Measurements from ENCODE around the gene BCL2L12.

Gene BCL2L12

GRCh38 chr19:49677231-49677900 lies 11.6 kb downstream of the BCL2L12 start, which contains the start of gene PRMT1 (continued):
- TF ChIP-seq, protein P1, sequence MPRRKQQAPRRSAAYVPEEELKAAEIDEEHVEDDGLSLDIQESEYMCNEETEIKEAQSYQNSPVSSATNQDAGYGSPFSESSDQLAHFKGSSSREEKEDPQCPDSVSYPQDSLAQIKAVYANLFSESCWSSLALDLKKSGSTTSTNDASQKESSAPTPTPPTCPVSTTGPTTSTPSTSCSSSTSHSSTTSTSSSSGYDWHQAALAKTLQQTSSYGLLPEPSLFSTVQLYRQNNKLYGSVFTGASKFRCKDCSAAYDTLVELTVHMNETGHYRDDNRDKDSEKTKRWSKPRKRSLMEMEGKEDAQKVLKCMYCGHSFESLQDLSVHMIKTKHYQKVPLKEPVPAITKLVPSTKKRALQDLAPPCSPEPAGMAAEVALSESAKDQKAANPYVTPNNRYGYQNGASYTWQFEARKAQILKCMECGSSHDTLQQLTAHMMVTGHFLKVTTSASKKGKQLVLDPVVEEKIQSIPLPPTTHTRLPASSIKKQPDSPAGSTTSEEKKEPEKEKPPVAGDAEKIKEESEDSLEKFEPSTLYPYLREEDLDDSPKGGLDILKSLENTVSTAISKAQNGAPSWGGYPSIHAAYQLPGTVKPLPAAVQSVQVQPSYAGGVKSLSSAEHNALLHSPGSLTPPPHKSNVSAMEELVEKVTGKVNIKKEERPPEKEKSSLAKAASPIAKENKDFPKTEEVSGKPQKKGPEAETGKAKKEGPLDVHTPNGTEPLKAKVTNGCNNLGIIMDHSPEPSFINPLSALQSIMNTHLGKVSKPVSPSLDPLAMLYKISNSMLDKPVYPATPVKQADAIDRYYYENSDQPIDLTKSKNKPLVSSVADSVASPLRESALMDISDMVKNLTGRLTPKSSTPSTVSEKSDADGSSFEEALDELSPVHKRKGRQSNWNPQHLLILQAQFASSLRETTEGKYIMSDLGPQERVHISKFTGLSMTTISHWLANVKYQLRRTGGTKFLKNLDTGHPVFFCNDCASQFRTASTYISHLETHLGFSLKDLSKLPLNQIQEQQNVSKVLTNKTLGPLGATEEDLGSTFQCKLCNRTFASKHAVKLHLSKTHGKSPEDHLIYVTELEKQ (tag by site-specific recombination; IDR thresholded peaks at IDR 0.05; ENCODE audit: borderline replicate concordance): peak; percentile 56; the same call in 1 of the 2 replicates
- TF ChIP-seq ZNF555 (tag by site-specific recombination; conservative IDR thresholded peaks at IDR 0.05) (no peak), ZNF132 (tag by site-specific recombination; IDR thresholded peaks at IDR 0.05; ENCODE audit: borderline replicate concordance) (no peak), BCL6B (tag by site-specific recombination; IDR thresholded peaks at IDR 0.05) (no peak), ZNF26 (tag by site-specific recombination; IDR thresholded peaks at IDR 0.05) (no peak), ZNF585B (tag by site-specific recombination; IDR thresholded peaks at IDR 0.05) (no peak), YY2 (tag by site-specific recombination; IDR thresholded peaks at IDR 0.05) (peak; percentile 97), GLIS1 (tag by site-specific recombination; IDR thresholded peaks at IDR 0.05) (peak; percentile 86), ZNF558 (tag by site-specific recombination; IDR thresholded peaks at IDR 0.05) (no peak), ZNF37A (tag by site-specific recombination; IDR thresholded peaks at IDR 0.05) (no peak), ZNF785 (tag by site-specific recombination; IDR thresholded peaks at IDR 0.05) (peak; percentile 65; the same call in 1 of the 2 replicates), ZNF23 (tag by site-specific recombination; IDR thresholded peaks at IDR 0.05; ENCODE audit: borderline replicate concordance) (no peak), ZNF202 (tag by site-specific recombination; IDR thresholded peaks at IDR 0.05; ENCODE audit: borderline replicate concordance) (no peak), ZNF248 (tag by site-specific recombination; IDR thresholded peaks at IDR 0.05) (no peak), SALL2 (tag by site-specific recombination; IDR thresholded peaks at IDR 0.05; ENCODE audit: borderline replicate concordance) (no peak), ZNF19 (tag by site-specific recombination; IDR thresholded peaks at IDR 0.05; ENCODE audit: low read depth) (no peak), ZNF214 (tag by site-specific recombination; IDR thresholded peaks at IDR 0.05; ENCODE audit: borderline replicate concordance) (no peak), GLI4 (tag by site-specific recombination; IDR thresholded peaks at IDR 0.05) (no peak), ZSCAN18 (tag by site-specific recombination; IDR thresholded peaks at IDR 0.05) (0 out of 2 replicates have a peak, but pooled peaks have one; percentile 44), ZNF391 (tag by site-specific recombination; IDR thresholded peaks at IDR 0.05; ENCODE audit: borderline replicate concordance, low read depth) (no peak; the same call in 1 of the 2 replicates)
- TF ChIP-seq, protein P2, sequence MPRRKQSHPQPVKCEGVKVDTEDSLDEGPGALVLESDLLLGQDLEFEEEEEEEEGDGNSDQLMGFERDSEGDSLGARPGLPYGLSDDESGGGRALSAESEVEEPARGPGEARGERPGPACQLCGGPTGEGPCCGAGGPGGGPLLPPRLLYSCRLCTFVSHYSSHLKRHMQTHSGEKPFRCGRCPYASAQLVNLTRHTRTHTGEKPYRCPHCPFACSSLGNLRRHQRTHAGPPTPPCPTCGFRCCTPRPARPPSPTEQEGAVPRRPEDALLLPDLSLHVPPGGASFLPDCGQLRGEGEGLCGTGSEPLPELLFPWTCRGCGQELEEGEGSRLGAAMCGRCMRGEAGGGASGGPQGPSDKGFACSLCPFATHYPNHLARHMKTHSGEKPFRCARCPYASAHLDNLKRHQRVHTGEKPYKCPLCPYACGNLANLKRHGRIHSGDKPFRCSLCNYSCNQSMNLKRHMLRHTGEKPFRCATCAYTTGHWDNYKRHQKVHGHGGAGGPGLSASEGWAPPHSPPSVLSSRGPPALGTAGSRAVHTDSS (tag by site-specific recombination; IDR thresholded peaks at IDR 0.05): no peak
- TF ChIP-seq, protein P3, sequence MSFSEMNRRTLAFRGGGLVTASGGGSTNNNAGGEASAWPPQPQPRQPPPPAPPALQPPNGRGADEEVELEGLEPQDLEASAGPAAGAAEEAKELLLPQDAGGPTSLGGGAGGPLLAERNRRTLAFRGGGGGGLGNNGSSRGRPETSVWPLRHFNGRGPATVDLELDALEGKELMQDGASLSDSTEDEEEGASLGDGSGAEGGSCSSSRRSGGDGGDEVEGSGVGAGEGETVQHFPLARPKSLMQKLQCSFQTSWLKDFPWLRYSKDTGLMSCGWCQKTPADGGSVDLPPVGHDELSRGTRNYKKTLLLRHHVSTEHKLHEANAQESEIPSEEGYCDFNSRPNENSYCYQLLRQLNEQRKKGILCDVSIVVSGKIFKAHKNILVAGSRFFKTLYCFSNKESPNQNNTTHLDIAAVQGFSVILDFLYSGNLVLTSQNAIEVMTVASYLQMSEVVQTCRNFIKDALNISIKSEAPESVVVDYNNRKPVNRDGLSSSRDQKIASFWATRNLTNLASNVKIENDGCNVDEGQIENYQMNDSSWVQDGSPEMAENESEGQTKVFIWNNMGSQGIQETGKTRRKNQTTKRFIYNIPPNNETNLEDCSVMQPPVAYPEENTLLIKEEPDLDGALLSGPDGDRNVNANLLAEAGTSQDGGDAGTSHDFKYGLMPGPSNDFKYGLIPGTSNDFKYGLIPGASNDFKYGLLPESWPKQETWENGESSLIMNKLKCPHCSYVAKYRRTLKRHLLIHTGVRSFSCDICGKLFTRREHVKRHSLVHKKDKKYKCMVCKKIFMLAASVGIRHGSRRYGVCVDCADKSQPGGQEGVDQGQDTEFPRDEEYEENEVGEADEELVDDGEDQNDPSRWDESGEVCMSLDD (tag by site-specific recombination; IDR thresholded peaks at IDR 0.05): peak; percentile 98
- TF ChIP-seq, protein P4, sequence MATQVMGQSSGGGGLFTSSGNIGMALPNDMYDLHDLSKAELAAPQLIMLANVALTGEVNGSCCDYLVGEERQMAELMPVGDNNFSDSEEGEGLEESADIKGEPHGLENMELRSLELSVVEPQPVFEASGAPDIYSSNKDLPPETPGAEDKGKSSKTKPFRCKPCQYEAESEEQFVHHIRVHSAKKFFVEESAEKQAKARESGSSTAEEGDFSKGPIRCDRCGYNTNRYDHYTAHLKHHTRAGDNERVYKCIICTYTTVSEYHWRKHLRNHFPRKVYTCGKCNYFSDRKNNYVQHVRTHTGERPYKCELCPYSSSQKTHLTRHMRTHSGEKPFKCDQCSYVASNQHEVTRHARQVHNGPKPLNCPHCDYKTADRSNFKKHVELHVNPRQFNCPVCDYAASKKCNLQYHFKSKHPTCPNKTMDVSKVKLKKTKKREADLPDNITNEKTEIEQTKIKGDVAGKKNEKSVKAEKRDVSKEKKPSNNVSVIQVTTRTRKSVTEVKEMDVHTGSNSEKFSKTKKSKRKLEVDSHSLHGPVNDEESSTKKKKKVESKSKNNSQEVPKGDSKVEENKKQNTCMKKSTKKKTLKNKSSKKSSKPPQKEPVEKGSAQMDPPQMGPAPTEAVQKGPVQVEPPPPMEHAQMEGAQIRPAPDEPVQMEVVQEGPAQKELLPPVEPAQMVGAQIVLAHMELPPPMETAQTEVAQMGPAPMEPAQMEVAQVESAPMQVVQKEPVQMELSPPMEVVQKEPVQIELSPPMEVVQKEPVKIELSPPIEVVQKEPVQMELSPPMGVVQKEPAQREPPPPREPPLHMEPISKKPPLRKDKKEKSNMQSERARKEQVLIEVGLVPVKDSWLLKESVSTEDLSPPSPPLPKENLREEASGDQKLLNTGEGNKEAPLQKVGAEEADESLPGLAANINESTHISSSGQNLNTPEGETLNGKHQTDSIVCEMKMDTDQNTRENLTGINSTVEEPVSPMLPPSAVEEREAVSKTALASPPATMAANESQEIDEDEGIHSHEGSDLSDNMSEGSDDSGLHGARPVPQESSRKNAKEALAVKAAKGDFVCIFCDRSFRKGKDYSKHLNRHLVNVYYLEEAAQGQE (tag by site-specific recombination; IDR thresholded peaks at IDR 0.05): peak; percentile 44; the same call in 1 of the 2 replicates
